ENCODE results near the gene CHMP1B. TPM values are rescaled to one million over a fixed set of nuclear protein-coding genes. Genes with fewer than 3 reads are reported as not detected.

CHMP1B gene
- total RNA-seq, 1 experiment from 2014 or later, result 38.7 TPM

- Histone ChIP-seq H2BK12ac (ENCODE audit: insufficient read length, low read depth, low read length) (no peak overlapping the region), H2BK120ac (ENCODE audit: low read depth, low read length, poor library complexity, severe bottlenecking) (no peak overlapping the region), H3K4me1 (ENCODE audit: insufficient read depth, low read length) (peaks cover 8% of the 10 kb centered on the region; the same call in 1 of the 2 replicates), H3K27me3 (ENCODE audit: insufficient read depth, low read length) (no peaks in the 10 kb centered on the region), H3K14ac (ENCODE audit: insufficient read depth, low read length) (no peak overlapping the region), H3K79me1 (ENCODE audit: insufficient read depth, low read depth, low read length, poor library complexity, severe bottlenecking) (no peaks in the 10 kb centered on the region), H3K9me3 (ENCODE audit: control insufficient read depth, low read depth, low read length) (no peaks in the 10 kb centered on the region), H3K4me2 (ENCODE audit: insufficient read depth, insufficient read length, low read length) (no peak overlapping the region), H3T11ph (ENCODE audit: low read length) (no peak overlapping the region), H4K5ac (ENCODE audit: insufficient read length, low read depth, low read length) (no peak overlapping the region), H3K18ac (ENCODE audit: insufficient read length, low read depth, low read length) (no peak overlapping the region), H4K20me1 (ENCODE audit: control insufficient read depth, insufficient read depth, insufficient read length) (no peaks in the 10 kb centered on the region), H3K9ac (ENCODE audit: extremely low read depth, insufficient read length, low read length) (no peak overlapping the region), H3K79me2 (ENCODE audit: insufficient read depth, low read length) (no peaks in the 10 kb centered on the region), H2BK5ac (ENCODE audit: insufficient read length, low read length) (no peak overlapping the region), H2AFZ (ENCODE audit: low read length) (no peak overlapping the region), H3K4ac (ENCODE audit: low read depth, low read length) (no peak overlapping the region), H2AK5ac (ENCODE audit: insufficient read length, low read length) (no peak overlapping the region), H4K8ac (replicated peaks; ENCODE audit: insufficient read length, low read depth, low read length) (no peak overlapping the region), H2BK20ac (ENCODE audit: low read depth, low read length, poor library complexity, severe bottlenecking) (no peak overlapping the region), H2BK15ac (ENCODE audit: low read depth, low read length) (no peak overlapping the region), H3K27ac (ENCODE audit: insufficient read length, low read depth, low read length) (no peak overlapping the region), H3K56ac (ENCODE audit: insufficient read length, low read depth, low read length) (no peak overlapping the region), H3K23me2 (ENCODE audit: insufficient read length, low read depth, low read length, poor library complexity, severe bottlenecking) (no peaks in the 10 kb centered on the region), H4K91ac (ENCODE audit: insufficient read length, low read depth, low read length) (no peak overlapping the region), H3K23ac (ENCODE audit: insufficient read length, low read depth, low read length) (no peak overlapping the region)
- Mint-ChIP-seq H3K4me3 (no peak overlapping the region), H3K27ac (peak overlapping the region in 2 of 3 experiments; percentile 40 to 79; a peak in 2 of 7 replicates), H3K27me3 (ENCODE audit: low read depth) (no peaks in the 10 kb centered on the region), H3K4me1 (peaks cover 28 to 30% of the 10 kb centered on the region in 2 experiments), H3K9me3 (0 out of 5 replicates have a peak, but pooled peaks cover 0 to 3% of the 10 kb centered on the region in 2 experiments), H3K36me3 (ENCODE audit: insufficient read depth in 1 of 3, low read depth in 3 of 3) (peaks cover 0 to 4% (median 0%) of the 10 kb centered on the region in 3 experiments; a peak in 2 of 7 replicates)
- no peak for TF ChIP-seq CTCF (conservative IDR thresholded peaks at IDR 0.05)
- peak; percentile 52 for DNase-seq
- no CpG with 5 or more reads among the region's 40 CpGs for WGBS (ENCODE audit: extremely low coverage, insufficient read length, low lambda C conversion rate)
These were observed 29.5 kb upstream of the CHMP1B start for GRCh38 chr18:11821643-11822237.
